Thoracic aorta (tissue), 2 donors: ENCODE results near the gene IFT57. TPM values are rescaled to one million over a fixed set of nuclear protein-coding genes. Genes with fewer than 3 reads are reported as not detected.

Source experiments
- ATAC-seq: fragments of 150-250 bp; one replicate; pipeline ENCODE4 v1.8.0; 2017; ENCODE audit warnings: low read depth; ENCODE audit not compliant: insufficient number of reproducible peaks, low FRiP score
- DNase-seq: peaks from one replicate; pipeline ENCODE4 v3.0.0-alpha.2; 2020; ENCODE audit warnings: low spot score
- H3K27ac ChIP-seq, 2 donors: fragments of 200-600 bp; sonication (generic); 1 replicate in 1 of 2; 2 replicates in 1 of 2; pipeline ENCODE4 v1.5.1; 2016; ENCODE audit warnings: mild to moderate bottlenecking in 2 of 2, moderate library complexity in 2 of 2
- H3K27me3 ChIP-seq: fragments of 200-600 bp; sonication (generic); replicated peaks from 2 replicates; pipeline ENCODE4 v1.6.0; 2016; ENCODE audit warnings: mild to moderate bottlenecking; ENCODE audit not compliant: insufficient read depth
- H3K36me3 ChIP-seq: fragments of 200-600 bp; sonication (generic); one replicate; pipeline ENCODE4 v1.5.1; 2016
- H3K4me1 ChIP-seq, 2 donors: fragments of 200-600 bp; sonication (generic); 1 replicate in 1 of 2; 2 replicates in 1 of 2; pipeline versions ENCODE4 v1.5.1 to v1.6.0; 2016; ENCODE audit warnings: low read depth in 2 of 2, mild to moderate bottlenecking in 1 of 2; ENCODE audit not compliant: control insufficient read depth in 1 of 2
- H3K4me3 ChIP-seq: fragments of 200-600 bp; sonication (generic); 2 replicates; pipeline ENCODE4 v1.5.1; 2016; ENCODE audit warnings: mild to moderate bottlenecking
- H3K9me3 ChIP-seq: fragments of 200-600 bp; sonication (generic); 2 replicates; pipeline ENCODE4 v1.5.1; 2016
- CTCF ChIP-seq: fragments of 200-600 bp; sonication (generic); IDR thresholded peaks from one replicate; pipeline ENCODE4 v1.5.1; 2019; ENCODE audit warnings: antibody characterized with exemption
- total RNA-seq, 2 donors: library from RNA; depleted of rRNA; stranded (reverse); fragments of >200 nt; gene quantifications; one replicate each; pipeline versions ENCODE4 v1.1.0 to v1.2.3, GENCODE V29; 2016

Gene IFT57
- total RNA-seq, 2 donors from 2014 or later = 35.7 to 41.1 TPM

- H3K36me3 ChIP-seq = no peaks in the 10 kb centered on the region
- no peaks in the 10 kb centered on the region for H3K9me3 ChIP-seq
- DNase-seq = no peak
- no peak overlapping the region for H3K27ac ChIP-seq
- ATAC-seq = no peak
- no peak for TF ChIP-seq CTCF
- no peaks in the 10 kb centered on the region for H3K27me3 ChIP-seq
- H3K4me1 ChIP-seq = peaks cover 2 to 11% of the 10 kb centered on the region in 2 donors
- no peak overlapping the region for H3K4me3 ChIP-seq
Observed at GRCh38 chr3:108137460-108137814, 84.8 kb downstream of the IFT57 start.

GRCh38 chr3:108136561-108137459 lies 85.4 kb downstream of the IFT57 start:
- Histone ChIP-seq H3K4me1 (peaks cover 2 to 16% of the 10 kb centered on the region in 2 donors), H3K4me3 (no peak overlapping the region), H3K27me3 (no peaks in the 10 kb centered on the region), H3K27ac (no peak overlapping the region), H3K36me3 (no peaks in the 10 kb centered on the region), H3K9me3 (no peaks in the 10 kb centered on the region)
- no peak for ATAC-seq
- DNase-seq = no peak
- TF ChIP-seq CTCF = no peak

GRCh38 chr3:108134555-108134880 lies 87.7 kb downstream of the IFT57 start:
- TF ChIP-seq CTCF = no peak
- H3K4me1 ChIP-seq = peaks cover 16 to 33% of the 10 kb centered on the region in 2 donors
- no peak overlapping the region for H3K4me3 ChIP-seq
- ATAC-seq = no peak
- H3K27me3 ChIP-seq = no peaks in the 10 kb centered on the region
- H3K36me3 ChIP-seq = no peaks in the 10 kb centered on the region
- H3K9me3 ChIP-seq = no peaks in the 10 kb centered on the region
- DNase-seq = no peak
- no peak overlapping the region for H3K27ac ChIP-seq

- Histone ChIP-seq H3K9me3 (no peaks in the 10 kb centered on the region), H3K27ac (no peak overlapping the region), H3K4me3 (no peak overlapping the region), H3K27me3 (no peaks in the 10 kb centered on the region), H3K4me1 (peaks cover 16 to 33% of the 10 kb centered on the region in 2 donors), H3K36me3 (no peaks in the 10 kb centered on the region)
- no peak for ATAC-seq
- DNase-seq = no peak
- TF ChIP-seq CTCF = no peak
Observed at GRCh38 chr3:108133858-108134554, 88.2 kb downstream of the IFT57 start.

- H3K27ac ChIP-seq = no peak overlapping the region
- no peaks in the 10 kb centered on the region for H3K9me3 ChIP-seq
- no peaks in the 10 kb centered on the region for H3K36me3 ChIP-seq
- no peak for TF ChIP-seq CTCF
- H3K27me3 ChIP-seq = no peaks in the 10 kb centered on the region
- DNase-seq = no peak
- H3K4me1 ChIP-seq = peaks cover 16 to 33% of the 10 kb centered on the region in 2 donors
- ATAC-seq = no peak
- peak overlapping the region; percentile 28 for H3K4me3 ChIP-seq
Observed at GRCh38 chr3:108133048-108133369, 89.2 kb downstream of the IFT57 start.
